Measurements from ENCODE around the gene GBA3.

The GBA3 gene

GRCh38 chr4:22787753-22788375, 95.1 kb downstream of the GBA3 start:
- DNase-seq, result no peak

GRCh38 chr4:22790631-22791030, 97.9 kb downstream of the GBA3 start:
- DNase-seq, result no peak

GRCh38 chr4:22794732-22795131, 102.0 kb downstream of the GBA3 start:
- no peak for DNase-seq

GRCh38 chr4:22801391-22801790, 108.7 kb downstream of the GBA3 start:
- no peak for DNase-seq

- DNase-seq, result no peak
These were observed 110.1 kb downstream of the GBA3 start for GRCh38 chr4:22802876-22803275.

GRCh38 chr4:22803512-22803911, 110.8 kb downstream of the GBA3 start:
- DNase-seq, result no peak

GRCh38 chr4:22814906-22815305, 122.2 kb downstream of the GBA3 start:
- DNase-seq, result no peak

- DNase-seq, result no peak
These were observed 131.4 kb downstream of the GBA3 start for GRCh38 chr4:22824091-22824490.

- no peak for DNase-seq
These were observed 149.8 kb downstream of the GBA3 start for GRCh38 chr4:22842360-22843018.

- no peak for DNase-seq
These were observed 155.6 kb downstream of the GBA3 start for GRCh38 chr4:22848332-22848731.

- DNase-seq, result no peak
These were observed 157.3 kb downstream of the GBA3 start for GRCh38 chr4:22850055-22850454.

- no peak for DNase-seq
These were observed 157.9 kb downstream of the GBA3 start for GRCh38 chr4:22850630-22851029.

GRCh38 chr4:22857411-22857810, 164.7 kb downstream of the GBA3 start:
- no peak for DNase-seq

- no peak for DNase-seq
These were observed 166.6 kb downstream of the GBA3 start for GRCh38 chr4:22859318-22859717.

Measured in activated CD4-positive, alpha-beta T cell treated with anti-CD3 and anti-CD28 coated beads, Interleukin-2, amount 50 U/mL, for 1 hour (primary cell).